HepG2 (cell line): ENCODE measurements around the gene SDE2. TPM values are rescaled to one million over a fixed set of nuclear protein-coding genes. Genes with fewer than 3 reads are reported as not detected.

ENCODE experiments used
- ATAC-seq: fragments of 200-7000 bp; cut with Tn5 transposase; 3 replicates; pipeline ENCODE4 v1.9.1; 2020; ENCODE audit warnings: mild to moderate bottlenecking, moderate library complexity
- BruUV-seq: library from RNA; stranded (reverse); fragments of 400-500 nt; replicated peaks from 2 replicates; lab custom pipeline; 2021; lab: Mats Ljungman, UMichigan
- CTCF ChIA-PET: fragments of 300-600 bp; formaldehyde crosslinking; extraction: SDS; loops from one replicate; lab custom pipeline; 2021; ENCODE audit warnings: low total read pairs, inconsistent platforms, low intra/inter-chr PET ratio; lab: Yijun Ruan, JAX
- POLR2A ChIA-PET: fragments of 350-600 bp; sonication (Branson Sonifier 250); formaldehyde crosslinking; loops from one replicate; lab custom pipeline; 2020; ENCODE audit warnings: antibody characterized with exemption, inconsistent platforms; lab: Yijun Ruan, JAX
- DNase-seq: peaks from one replicate; pipeline ENCODE4 v3.0.0-alpha.2; 2015; ENCODE audit warnings: low spot score
- FAIRE-seq: peaks from 3 replicates; lab custom pipeline; 2011; peaks lifted over from hg19 to GRCh38; lab: Jason Lieb, UNC
- H2AFZ ChIP-seq: one replicate; pipeline ENCODE4 v1.6.1; 2011; ENCODE audit warnings: low read length, inconsistent platforms
- H3K27ac ChIP-seq: fragments of 300-600 bp; 3 replicates; pipeline ENCODE4 v1.8.0; 2011; ENCODE audit warnings: mixed run types, mild to moderate bottlenecking, mixed read lengths, low read length, inconsistent platforms; ENCODE audit not compliant: insufficient read depth; ENCODE audit errors: extremely low read length
- H3K27me3 ChIP-seq, 2 experiments: fragments of 200-600 bp in 1 of 2; 2 replicates in 1 of 2; 3 replicates in 1 of 2; pipeline versions ENCODE4 v1.6.0 to v1.8.0; 2011; ENCODE audit warnings: low read length in 2 of 2, mild to moderate bottlenecking in 2 of 2, moderate library complexity in 2 of 2, inconsistent platforms in 1 of 2; ENCODE audit not compliant: insufficient read depth in 2 of 2, control insufficient read depth in 1 of 2
- H3K36me3 ChIP-seq, 2 experiments: fragments of 200-600 bp in 1 of 2; replicated peaks in 1 of 2; 2 replicates in 1 of 2; 3 replicates in 1 of 2; pipeline versions ENCODE4 v1.5.1 to v1.8.0; 2011; ENCODE audit warnings: low read length in 2 of 2, inconsistent platforms in 1 of 2; ENCODE audit not compliant: insufficient read depth in 2 of 2, control insufficient read depth in 1 of 2
- H3K4me1 ChIP-seq: 2 replicates; pipeline ENCODE4 v1.5.1; 2012; ENCODE audit warnings: low read length, inconsistent platforms; ENCODE audit not compliant: insufficient read depth
- H3K4me2 ChIP-seq: 2 replicates; pipeline ENCODE4 v1.6.0; 2011; ENCODE audit warnings: low read depth, low read length, inconsistent platforms
- H3K4me3 ChIP-seq, 3 experiments: fragments of 200-600 bp in 1 of 3; sonication (generic), shearing (Covaris generic) in 1 of 3; replicated peaks in 1 of 3; 2 replicates each; pipeline ENCODE4 v1.5.1; 2011 to 2016; ENCODE audit warnings: low read length in 3 of 3, inconsistent platforms in 2 of 3, low read depth in 2 of 3, mild to moderate bottlenecking in 2 of 3, control low read depth in 1 of 3, mixed read lengths in 1 of 3; ENCODE audit not compliant: insufficient read depth in 1 of 3
- H3K79me2 ChIP-seq: one replicate; pipeline ENCODE4 v1.6.1; 2011; ENCODE audit warnings: low read length, inconsistent platforms; ENCODE audit not compliant: insufficient read depth
- H3K9ac ChIP-seq: 2 replicates; pipeline ENCODE4 v1.6.0; 2011; ENCODE audit warnings: mild to moderate bottlenecking, low read depth, low read length, inconsistent platforms; ENCODE audit not compliant: insufficient read depth
- H3K9me3 ChIP-seq: 2 replicates; pipeline ENCODE4 v1.5.1; 2012; ENCODE audit warnings: mild to moderate bottlenecking, low read length
- H4K20me1 ChIP-seq: 2 replicates; pipeline ENCODE4 v1.6.0; 2011; ENCODE audit warnings: inconsistent platforms, mild to moderate bottlenecking, low read length, moderate library complexity; ENCODE audit not compliant: insufficient read depth
- BRCA1 ChIP-seq: sonication (generic); formaldehyde crosslinking; IDR thresholded peaks from 2 replicates; pipeline ENCODE4 v1.4.0; 2020; ENCODE audit warnings: missing genetic modification reagents
- EEA1 ChIP-seq: sonication (generic); formaldehyde crosslinking; IDR thresholded peaks from 2 replicates; pipeline ENCODE4 v1.5.1; 2020; ENCODE audit warnings: mild to moderate bottlenecking, missing genetic modification reagents, borderline replicate concordance
- HBP1 ChIP-seq: IDR thresholded peaks from 2 replicates; pipeline ENCODE4 v1.6.1; 2016; ENCODE audit warnings: low read depth, control low read depth
- KAT7 ChIP-seq: IDR thresholded peaks from 2 replicates; pipeline ENCODE4 v1.6.1; 2018; ENCODE audit warnings: borderline replicate concordance, missing compliant biosample characterization
- KDM3A ChIP-seq: IDR thresholded peaks from 2 replicates; pipeline ENCODE4 v1.6.1; 2018; ENCODE audit warnings: low read depth, missing compliant biosample characterization
- KDM5B ChIP-seq: sonication (generic); formaldehyde crosslinking; IDR thresholded peaks from 2 replicates; pipeline ENCODE4 v1.4.0; 2020; ENCODE audit warnings: missing genetic modification reagents, mild to moderate bottlenecking, borderline replicate concordance
- MNT ChIP-seq: fragments of 450-650 bp; IDR thresholded peaks from 2 replicates; pipeline ENCODE4 v1.6.1; 2016
- PITX1 ChIP-seq: sonication (generic); formaldehyde crosslinking; IDR thresholded peaks from 2 replicates; pipeline ENCODE4 v1.5.1; 2020; ENCODE audit warnings: mild to moderate bottlenecking, missing genetic modification reagents
- TIGD3 ChIP-seq: sonication (generic); formaldehyde crosslinking; IDR thresholded peaks from 2 replicates; pipeline ENCODE4 v1.5.1; 2020; ENCODE audit warnings: mild to moderate bottlenecking, missing genetic modification reagents, borderline replicate concordance
- ZBTB10 ChIP-seq: sonication (generic); formaldehyde crosslinking; IDR thresholded peaks from 2 replicates; pipeline ENCODE4 v1.4.0; 2020; ENCODE audit warnings: missing genetic modification reagents, borderline replicate concordance
- ZNF317 ChIP-seq: sonication (generic); formaldehyde crosslinking; IDR thresholded peaks from 2 replicates; pipeline ENCODE4 v1.5.0; 2020; ENCODE audit warnings: mild to moderate bottlenecking, missing genetic modification reagents
- ZNF564 ChIP-seq: sonication (generic); formaldehyde crosslinking; IDR thresholded peaks from 2 replicates; pipeline ENCODE4 v1.8.1; 2023; ENCODE audit warnings: mild to moderate bottlenecking, missing genetic modification reagents
- ZNF766 ChIP-seq: sonication (generic); formaldehyde crosslinking; IDR thresholded peaks from 2 replicates; pipeline ENCODE4 v1.5.0; 2020; ENCODE audit warnings: missing genetic modification reagents, borderline replicate concordance
- ZZZ3 ChIP-seq: sonication (generic); formaldehyde crosslinking; IDR thresholded peaks from 2 replicates; pipeline ENCODE4 v1.4.0; 2020; ENCODE audit warnings: missing genetic modification reagents, mild to moderate bottlenecking, borderline replicate concordance
- WGBS: methylation state at CpG from one replicate; pipeline ENCODE4 v1.1.6; 2017; ENCODE audit warnings: low lambda C conversion rate; 5-methylcytosine and 5-hydroxymethylcytosine counted together
- in situ Hi-C: cut with HindIII; loops from 2 replicates; pipeline ENCODE4 v1.10.0; 2017; ENCODE audit warnings: low pct_unique_long_range_greater_than_20kb; ENCODE audit not compliant: extremely low pct_ligation_motif_present
- intact Hi-C: fragments of 100-400 bp; cut with micrococcal nuclease; formaldehyde crosslinking; loops from one replicate; pipeline ENCODE4 v1.10.0; 2022; ENCODE audit not compliant: unreplicated experiment
- polyA plus RNA-seq, 8 experiments: library from polyadenylated mRNA; depleted of rRNA in 3 of 8; stranded (reverse) in 7 of 8; unstranded in 1 of 8; fragments of >200 nt; fragmentation: Illumina TruSeq in 4 of 8; extraction: Trizol in 4 of 8; gene quantifications; 2 replicates each; pipeline versions ENCODE4 v1.2.1 to v1.2.3, GENCODE V29; 2011 to 2016; ENCODE audit warnings: low read depth in 4 of 8, missing spikeins in 1 of 8, mixed read lengths in 1 of 8; ENCODE audit not compliant: insufficient read depth in 1 of 8
- total RNA-seq, 5 experiments: library from RNA; depleted of rRNA; stranded (reverse); fragments of >200 nt; fragmentation: Illumina TruSeq; extraction: Trizol; gene quantifications; 2 replicates each; pipeline ENCODE4 v1.2.3, GENCODE V29; 2016; ENCODE audit warnings: low read depth in 1 of 5

The SDE2 gene
- total and polyA plus RNA-seq, 2 of the 13 experiments (the other 11 are each of a cell fraction or from before 2014, with no cell fraction given) = 10.8 to 19.6 TPM

GRCh38 chr1:226044514-226045101 lies 45.5 kb upstream of the SDE2 start:
- no peak for TF ChIP-seq KAT7 (CRISPR knock-in tag)
- TF ChIP-seq PITX1 = no peak
- TF ChIP-seq KDM3A (CRISPR knock-in tag) = no peak
- TF ChIP-seq HBP1 (CRISPR knock-in tag) = no peak
- no peak for TF ChIP-seq ZBTB10
- TF ChIP-seq ZNF766 (CRISPR knock-in tag) = peak; percentile 92; the same call in 1 of the 2 replicates
- no peak for TF ChIP-seq BRCA1 (CRISPR knock-in tag)
- TF ChIP-seq MNT = no peak
- no peak for TF ChIP-seq KDM5B (CRISPR knock-in tag)
- TF ChIP-seq ZZZ3 (CRISPR knock-in tag) = no peak
- peak; percentile 95 for TF ChIP-seq ZNF564 (CRISPR knock-in tag)
- TF ChIP-seq TIGD3 (CRISPR knock-in tag) = no peak
- TF ChIP-seq EEA1 (CRISPR knock-in tag) = no peak
- no peak for TF ChIP-seq ZNF317 (CRISPR knock-in tag)
- no peak overlapping the region for H3K9ac ChIP-seq
- no peak overlapping the region for H2AFZ ChIP-seq
- no peaks in the 10 kb centered on the region for H4K20me1 ChIP-seq
- no peaks in the 10 kb centered on the region for H3K79me2 ChIP-seq
- intact Hi-C loops (no loop called here), in situ Hi-C loops (no loop called here)
- no peaks in the 10 kb centered on the region for H3K27me3 ChIP-seq
- no peak overlapping the region for H3K4me3 ChIP-seq
- BruUV-seq = no TSS peak
- no peak for ATAC-seq
- no peak overlapping the region for H3K4me2 ChIP-seq
- ChIA-PET POLR2A (interaction anchor here (1.5 kb wide), 1 partner anchor 20 kb away, joined by 3 read pairs; no protein-coding TSS in a partner anchor), CTCF (no interaction called here)
- no peaks in the 10 kb centered on the region for H3K36me3 ChIP-seq
- H3K9me3 ChIP-seq = no peaks in the 10 kb centered on the region
- H3K27ac ChIP-seq = no peak overlapping the region
- H3K4me1 ChIP-seq = peaks cover 23% of the 10 kb centered on the region
- no peak for DNase-seq
- WGBS = 58% methylated on average over 4 of the region's 4 CpGs
- no peak for FAIRE-seq
